HEK293 (cell line): ENCODE results near the gene KLB.

Experiments used
- KLF9 ChIP-seq: fragments of 450-650 bp; formaldehyde crosslinking; IDR thresholded peaks from 2 replicates; pipeline ENCODE4 v1.5.1; 2016; ENCODE audit warnings: missing biosample characterization, missing genetic modification characterization, low read depth
- TCF7L2 ChIP-seq: IDR thresholded peaks from 2 replicates; pipeline ENCODE4 v1.6.1; 2011; ENCODE audit warnings: low read depth, mild to moderate bottlenecking, inconsistent platforms, low read length, moderate library complexity, borderline replicate concordance
- ZNF510 ChIP-seq: fragments of 450-650 bp; formaldehyde crosslinking; IDR thresholded peaks from 2 replicates; pipeline ENCODE4 v1.5.1; 2018; ENCODE audit warnings: mild to moderate bottlenecking, missing genetic modification characterization, missing biosample characterization; ENCODE audit not compliant: insufficient replicate concordance
- TF ChIP-seq, protein P1 (sequence below): fragments of 450-650 bp; formaldehyde crosslinking; IDR thresholded peaks from 2 replicates; pipeline ENCODE4 v1.5.1; 2016; ENCODE audit warnings: missing biosample characterization, missing genetic modification characterization
- TF ChIP-seq, protein P2 (sequence below): fragments of 450-650 bp; formaldehyde crosslinking; IDR thresholded peaks from 2 replicates; pipeline ENCODE4 v1.5.1; 2016; ENCODE audit warnings: missing biosample characterization, missing genetic modification characterization

DNA sequence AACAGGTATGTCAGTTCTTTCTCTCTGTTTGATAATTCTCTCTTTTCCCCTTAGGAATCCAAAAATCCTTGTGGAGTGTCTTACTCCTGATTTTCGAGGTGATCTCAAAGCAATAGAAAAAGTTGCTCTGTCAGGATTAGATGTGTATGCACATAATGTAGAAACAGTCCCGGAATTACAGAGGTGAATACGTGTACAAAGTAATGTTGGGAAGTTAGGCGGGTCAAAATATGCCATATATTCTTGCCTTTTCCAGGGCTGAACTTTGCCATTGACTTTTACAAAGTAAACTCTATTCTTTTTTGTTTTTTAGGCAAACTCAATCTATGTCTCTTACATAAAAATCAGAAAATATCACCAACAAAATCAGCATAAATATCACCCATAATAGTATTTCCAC is 60.7 kb downstream of the KLB start:
- TF ChIP-seq TCF7L2 (no peak), ZNF510 (tag by site-specific recombination) (no peak), KLF9 (tag by site-specific recombination) (no peak)
- TF ChIP-seq, protein P1, sequence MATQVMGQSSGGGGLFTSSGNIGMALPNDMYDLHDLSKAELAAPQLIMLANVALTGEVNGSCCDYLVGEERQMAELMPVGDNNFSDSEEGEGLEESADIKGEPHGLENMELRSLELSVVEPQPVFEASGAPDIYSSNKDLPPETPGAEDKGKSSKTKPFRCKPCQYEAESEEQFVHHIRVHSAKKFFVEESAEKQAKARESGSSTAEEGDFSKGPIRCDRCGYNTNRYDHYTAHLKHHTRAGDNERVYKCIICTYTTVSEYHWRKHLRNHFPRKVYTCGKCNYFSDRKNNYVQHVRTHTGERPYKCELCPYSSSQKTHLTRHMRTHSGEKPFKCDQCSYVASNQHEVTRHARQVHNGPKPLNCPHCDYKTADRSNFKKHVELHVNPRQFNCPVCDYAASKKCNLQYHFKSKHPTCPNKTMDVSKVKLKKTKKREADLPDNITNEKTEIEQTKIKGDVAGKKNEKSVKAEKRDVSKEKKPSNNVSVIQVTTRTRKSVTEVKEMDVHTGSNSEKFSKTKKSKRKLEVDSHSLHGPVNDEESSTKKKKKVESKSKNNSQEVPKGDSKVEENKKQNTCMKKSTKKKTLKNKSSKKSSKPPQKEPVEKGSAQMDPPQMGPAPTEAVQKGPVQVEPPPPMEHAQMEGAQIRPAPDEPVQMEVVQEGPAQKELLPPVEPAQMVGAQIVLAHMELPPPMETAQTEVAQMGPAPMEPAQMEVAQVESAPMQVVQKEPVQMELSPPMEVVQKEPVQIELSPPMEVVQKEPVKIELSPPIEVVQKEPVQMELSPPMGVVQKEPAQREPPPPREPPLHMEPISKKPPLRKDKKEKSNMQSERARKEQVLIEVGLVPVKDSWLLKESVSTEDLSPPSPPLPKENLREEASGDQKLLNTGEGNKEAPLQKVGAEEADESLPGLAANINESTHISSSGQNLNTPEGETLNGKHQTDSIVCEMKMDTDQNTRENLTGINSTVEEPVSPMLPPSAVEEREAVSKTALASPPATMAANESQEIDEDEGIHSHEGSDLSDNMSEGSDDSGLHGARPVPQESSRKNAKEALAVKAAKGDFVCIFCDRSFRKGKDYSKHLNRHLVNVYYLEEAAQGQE (tag by site-specific recombination): no peak
- TF ChIP-seq, protein P2, sequence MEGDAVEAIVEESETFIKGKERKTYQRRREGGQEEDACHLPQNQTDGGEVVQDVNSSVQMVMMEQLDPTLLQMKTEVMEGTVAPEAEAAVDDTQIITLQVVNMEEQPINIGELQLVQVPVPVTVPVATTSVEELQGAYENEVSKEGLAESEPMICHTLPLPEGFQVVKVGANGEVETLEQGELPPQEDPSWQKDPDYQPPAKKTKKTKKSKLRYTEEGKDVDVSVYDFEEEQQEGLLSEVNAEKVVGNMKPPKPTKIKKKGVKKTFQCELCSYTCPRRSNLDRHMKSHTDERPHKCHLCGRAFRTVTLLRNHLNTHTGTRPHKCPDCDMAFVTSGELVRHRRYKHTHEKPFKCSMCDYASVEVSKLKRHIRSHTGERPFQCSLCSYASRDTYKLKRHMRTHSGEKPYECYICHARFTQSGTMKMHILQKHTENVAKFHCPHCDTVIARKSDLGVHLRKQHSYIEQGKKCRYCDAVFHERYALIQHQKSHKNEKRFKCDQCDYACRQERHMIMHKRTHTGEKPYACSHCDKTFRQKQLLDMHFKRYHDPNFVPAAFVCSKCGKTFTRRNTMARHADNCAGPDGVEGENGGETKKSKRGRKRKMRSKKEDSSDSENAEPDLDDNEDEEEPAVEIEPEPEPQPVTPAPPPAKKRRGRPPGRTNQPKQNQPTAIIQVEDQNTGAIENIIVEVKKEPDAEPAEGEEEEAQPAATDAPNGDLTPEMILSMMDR (tag by site-specific recombination): no peak
